SU-DHL-6 (cell line): ENCODE measurements around the gene MINAR1.

Source experiments
- H2AFZ ChIP-seq: fragments of 200-600 bp; sonication (generic); 2 replicates; pipeline ENCODE4 v1.6.1; 2014; ENCODE audit warnings: low read depth, mild to moderate bottlenecking, moderate library complexity, mixed read lengths, antibody characterized with exemption, low read length; ENCODE audit not compliant: severe bottlenecking
- H3F3A ChIP-seq: fragments of 200-600 bp; shearing (Covaris generic); 2 replicates; pipeline ENCODE4 v1.6.0; 2016; ENCODE audit warnings: antibody characterized with exemption, mild to moderate bottlenecking; ENCODE audit not compliant: insufficient read depth
- H3K27ac ChIP-seq: fragments of 200-600 bp; sonication (generic); 2 replicates; pipeline ENCODE4 v1.5.1; 2016; ENCODE audit warnings: low read depth, mild to moderate bottlenecking, low read length, moderate library complexity, mixed read lengths
- H3K27me3 ChIP-seq: fragments of 200-600 bp; sonication (generic), shearing (Covaris generic); 2 replicates; pipeline ENCODE4 v1.6.0; 2014; ENCODE audit warnings: mild to moderate bottlenecking, low read length
- H3K36me3 ChIP-seq: fragments of 200-600 bp; sonication (generic); 2 replicates; pipeline ENCODE4 v1.6.1; 2014; ENCODE audit warnings: mild to moderate bottlenecking, low read length, mixed read lengths
- H3K4me2 ChIP-seq: fragments of 300-600, 200-600 bp; shearing (Covaris generic), sonication (generic); 2 replicates; pipeline ENCODE4 v1.6.0; 2014; ENCODE audit warnings: low read length, low read depth, mild to moderate bottlenecking; ENCODE audit not compliant: poor library complexity, severe bottlenecking
- H3K4me3 ChIP-seq: fragments of 200-600 bp; sonication (generic); 2 replicates; pipeline ENCODE4 v1.5.1; 2014; ENCODE audit warnings: antibody characterized with exemption, low read length, mild to moderate bottlenecking, mixed read lengths; ENCODE audit not compliant: insufficient read depth, poor library complexity, severe bottlenecking
- H3K79me2 ChIP-seq: fragments of 200-600 bp; sonication (generic); 2 replicates; pipeline ENCODE4 v1.6.1; 2014; ENCODE audit warnings: mild to moderate bottlenecking, low read length, moderate library complexity; ENCODE audit not compliant: insufficient read depth
- H3K9ac ChIP-seq: fragments of 200-600 bp; sonication (generic); 2 replicates; pipeline ENCODE4 v1.7.0; 2014; ENCODE audit warnings: mild to moderate bottlenecking, low read length
- H3K9me2 ChIP-seq: fragments of 200-600 bp; sonication (generic); replicated peaks from 2 replicates; pipeline ENCODE4 v1.6.1; 2014; ENCODE audit warnings: low read length; ENCODE audit not compliant: insufficient read depth
- H3K9me3 ChIP-seq: fragments of 200-600 bp; sonication (generic); 2 replicates; pipeline ENCODE4 v1.6.1; 2014; ENCODE audit warnings: low read length, mixed read lengths; ENCODE audit not compliant: insufficient read depth
- H4K20me1 ChIP-seq: fragments of 200-600 bp; sonication (generic); 2 replicates; pipeline ENCODE4 v1.6.1; 2014; ENCODE audit warnings: low read depth, mild to moderate bottlenecking, antibody characterized with exemption, low read length, moderate library complexity, mixed read lengths
- CTCF ChIP-seq: fragments of 200-600 bp; sonication (generic); IDR thresholded peaks from one replicate; pipeline ENCODE4 v1.5.1; 2017; ENCODE audit warnings: antibody characterized with exemption, mild to moderate bottlenecking, low read length, moderate library complexity; ENCODE audit not compliant: insufficient read depth, poor library complexity, severe bottlenecking
- EZH2phosphoT487 ChIP-seq: fragments of 200-600 bp; sonication (generic), shearing (Covaris generic); conservative IDR thresholded peaks from 2 replicates; pipeline ENCODE4 v1.6.1; 2018; ENCODE audit warnings: mild to moderate bottlenecking, antibody characterized with exemption, low read length, moderate library complexity, mixed read lengths

MINAR1 gene

GRCh38 chr15:79401301-79401700 is 30.8 kb upstream of the MINAR1 start:
- no peaks in the 10 kb centered on the region for H3F3A ChIP-seq
- TF ChIP-seq EZH2phosphoT487 (no peak), CTCF (no peak)

GRCh38 chr15:79402136-79402535 is 30.0 kb upstream of the MINAR1 start:
- Histone ChIP-seq H2AFZ (no peak overlapping the region), H3K4me3 (no peak overlapping the region), H4K20me1 (no peaks in the 10 kb centered on the region), H3K79me2 (no peaks in the 10 kb centered on the region), H3K27me3 (no peaks in the 10 kb centered on the region), H3K27ac (no peak overlapping the region), H3K36me3 (no peaks in the 10 kb centered on the region), H3K9ac (no peak overlapping the region), H3F3A (no peaks in the 10 kb centered on the region), H3K9me2 (no peaks in the 10 kb centered on the region), H3K4me2 (no peak overlapping the region), H3K9me3 (no peaks in the 10 kb centered on the region)
- no peak for TF ChIP-seq EZH2phosphoT487
- TF ChIP-seq CTCF, result no peak

More at GRCh38 chr15:79401301-79401700, 30.8 kb upstream of the MINAR1 start:
- no peaks in the 10 kb centered on the region for H3K9me3 ChIP-seq
- H3K27me3 ChIP-seq, result no peaks in the 10 kb centered on the region
- no peaks in the 10 kb centered on the region for H3K79me2 ChIP-seq
- no peaks in the 10 kb centered on the region for H3K36me3 ChIP-seq
- no peak overlapping the region for H3K9ac ChIP-seq
- H3K27ac ChIP-seq, result no peak overlapping the region
- no peak overlapping the region for H3K4me2 ChIP-seq
- H3K4me3 ChIP-seq, result no peak overlapping the region
- H3K9me2 ChIP-seq, result no peaks in the 10 kb centered on the region
- H2AFZ ChIP-seq, result no peak overlapping the region
- H4K20me1 ChIP-seq, result no peaks in the 10 kb centered on the region

- H4K20me1 ChIP-seq, result no peaks in the 10 kb centered on the region
- no peak overlapping the region for H2AFZ ChIP-seq
- no peaks in the 10 kb centered on the region for H3F3A ChIP-seq
- no peaks in the 10 kb centered on the region for H3K36me3 ChIP-seq
- no peaks in the 10 kb centered on the region for H3K9me2 ChIP-seq
- no peaks in the 10 kb centered on the region for H3K27me3 ChIP-seq
- no peak overlapping the region for H3K27ac ChIP-seq
- H3K9ac ChIP-seq, result no peak overlapping the region
- H3K4me2 ChIP-seq, result no peak overlapping the region
- H3K9me3 ChIP-seq, result no peaks in the 10 kb centered on the region
- no peak overlapping the region for H3K4me3 ChIP-seq
- no peaks in the 10 kb centered on the region for H3K79me2 ChIP-seq
- TF ChIP-seq CTCF, result no peak
- TF ChIP-seq EZH2phosphoT487, result no peak
Observed at GRCh38 chr15:79403501-79403900, 28.6 kb upstream of the MINAR1 start.

- H2AFZ ChIP-seq, result no peak overlapping the region
- no peaks in the 10 kb centered on the region for H3K79me2 ChIP-seq
- H3K9me2 ChIP-seq, result no peaks in the 10 kb centered on the region
- no peak overlapping the region for H3K27ac ChIP-seq
- no peaks in the 10 kb centered on the region for H3K36me3 ChIP-seq
- no peak overlapping the region for H3K4me2 ChIP-seq
- H3K9ac ChIP-seq, result no peak overlapping the region
- H4K20me1 ChIP-seq, result no peaks in the 10 kb centered on the region
- no peaks in the 10 kb centered on the region for H3K9me3 ChIP-seq
- no peak for TF ChIP-seq EZH2phosphoT487
- TF ChIP-seq CTCF, result no peak
- no peak overlapping the region for H3K4me3 ChIP-seq
- H3K27me3 ChIP-seq, result no peaks in the 10 kb centered on the region
- H3F3A ChIP-seq, result no peaks in the 10 kb centered on the region
Observed at GRCh38 chr15:79406210-79406609, 25.9 kb upstream of the MINAR1 start.
